Neural cell (in vitro differentiated cells): ENCODE measurements around the gene MED16. TPM values are rescaled to one million over a fixed set of nuclear protein-coding genes. Genes with fewer than 3 reads are reported as not detected.

Experiments
- H2AFZ ChIP-seq: fragments of 200-600, 300-800 bp; sonication (generic), shearing (Covaris generic); 2 replicates; pipeline ENCODE4 v1.6.0; 2014; ENCODE audit warnings: low read depth, mild to moderate bottlenecking, antibody characterized with exemption, low read length, moderate library complexity
- H3F3A ChIP-seq: fragments of 200-600 bp; shearing (Covaris generic); 2 replicates; pipeline ENCODE4 v1.6.1; 2016; ENCODE audit warnings: mild to moderate bottlenecking, moderate library complexity, mixed read lengths, antibody characterized with exemption, low read length; ENCODE audit not compliant: insufficient read depth, poor library complexity, severe bottlenecking
- H3K27ac ChIP-seq: fragments of 200-600, 300-800 bp; sonication (generic), shearing (Covaris generic); 2 replicates; pipeline ENCODE4 v1.5.1; 2014; ENCODE audit warnings: mild to moderate bottlenecking, low read length, moderate library complexity
- H3K27me3 ChIP-seq: fragments of 300-800, 200-600 bp; sonication (generic), shearing (Covaris generic); 2 replicates; pipeline ENCODE4 v1.6.0; 2014; ENCODE audit warnings: mild to moderate bottlenecking, low read depth, low read length, moderate library complexity; ENCODE audit not compliant: insufficient read depth
- H3K36me3 ChIP-seq: fragments of 300-800, 200-600 bp; sonication (generic), shearing (Covaris generic); 2 replicates; pipeline ENCODE4 v1.5.1; 2014; ENCODE audit warnings: mild to moderate bottlenecking, antibody characterized with exemption, low read length, moderate library complexity; ENCODE audit not compliant: insufficient read depth
- H3K4me2 ChIP-seq: fragments of 300-800, 200-600 bp; sonication (generic), shearing (Covaris generic); 2 replicates; pipeline ENCODE4 v1.6.0; 2014; ENCODE audit warnings: mild to moderate bottlenecking, low read length
- H3K4me3 ChIP-seq: fragments of 300-800, 200-600 bp; sonication (generic), shearing (Covaris generic); 2 replicates; pipeline ENCODE4 v1.5.1; 2014; ENCODE audit warnings: mild to moderate bottlenecking, low read length, moderate library complexity
- H3K79me2 ChIP-seq: fragments of 200-600 bp; shearing (Covaris generic); replicated peaks from 2 replicates; pipeline ENCODE4 v1.6.0; 2014; ENCODE audit warnings: mild to moderate bottlenecking, low read length, moderate library complexity; ENCODE audit not compliant: insufficient read depth
- H3K9ac ChIP-seq: fragments of 300-800, 200-600 bp; sonication (generic), shearing (Covaris generic); 2 replicates; pipeline ENCODE4 v1.6.1; 2016; ENCODE audit warnings: mild to moderate bottlenecking, low read length, mixed read lengths
- H3K9me2 ChIP-seq: fragments of 200-600 bp; shearing (Covaris generic); 2 replicates; pipeline ENCODE4 v1.6.1; 2016; ENCODE audit warnings: mild to moderate bottlenecking, low read length, mixed read lengths; ENCODE audit not compliant: insufficient read depth
- H3K9me3 ChIP-seq: fragments of 200-600, 300-800 bp; sonication (generic), shearing (Covaris generic); 2 replicates; pipeline ENCODE4 v1.6.1; 2016; ENCODE audit warnings: mild to moderate bottlenecking, mixed run types, low read length, moderate library complexity, mixed read lengths
- H4K20me1 ChIP-seq: fragments of 200-600 bp; shearing (Covaris generic); 2 replicates; pipeline ENCODE4 v1.6.1; 2016; ENCODE audit warnings: mild to moderate bottlenecking, mixed run types; ENCODE audit not compliant: insufficient read depth
- CTCF ChIP-seq: fragments of 450-650 bp; IDR thresholded peaks from 2 replicates; pipeline ENCODE4 v1.5.1; 2014; ENCODE audit warnings: antibody characterized with exemption, mild to moderate bottlenecking, moderate library complexity; ENCODE audit not compliant: poor library complexity, severe bottlenecking
- EP300 ChIP-seq: fragments of 450-650 bp; conservative IDR thresholded peaks from 2 replicates; pipeline ENCODE4 v1.6.1; 2014; ENCODE audit warnings: antibody characterized with exemption, mild to moderate bottlenecking, moderate library complexity; ENCODE audit not compliant: poor library complexity, severe bottlenecking
- EZH2 ChIP-seq: fragments of 200-600, 300-800 bp; shearing (Covaris generic), sonication (generic); IDR thresholded peaks from 2 replicates; pipeline ENCODE4 v1.6.1; 2014; ENCODE audit warnings: antibody characterized with exemption, low read length, borderline replicate concordance, mild to moderate bottlenecking; ENCODE audit not compliant: insufficient read depth, poor library complexity, severe bottlenecking
- MXI1 ChIP-seq: fragments of 450-650 bp; conservative IDR thresholded peaks from 2 replicates; pipeline ENCODE4 v1.6.1; 2014; ENCODE audit warnings: antibody characterized with exemption, mild to moderate bottlenecking; ENCODE audit not compliant: poor library complexity, severe bottlenecking
- POLR2AphosphoS5 ChIP-seq: IDR thresholded peaks from 2 replicates; pipeline ENCODE4 v1.6.1; 2012
- RAD21 ChIP-seq: fragments of 450-650 bp; conservative IDR thresholded peaks from 2 replicates; pipeline ENCODE4 v1.6.1; 2014; ENCODE audit warnings: antibody characterized with exemption, mild to moderate bottlenecking, moderate library complexity
- REST ChIP-seq: IDR thresholded peaks from 2 replicates; pipeline ENCODE4 v1.6.1; 2012; ENCODE audit warnings: borderline replicate concordance
- SMC3 ChIP-seq: fragments of 450-650 bp; conservative IDR thresholded peaks from 2 replicates; pipeline ENCODE4 v1.6.1; 2014; ENCODE audit warnings: antibody characterized with exemption, mild to moderate bottlenecking, moderate library complexity; ENCODE audit not compliant: poor library complexity
- TAF1 ChIP-seq: IDR thresholded peaks from 2 replicates; pipeline ENCODE4 v1.6.1; 2012; ENCODE audit warnings: low read depth
- polyA plus RNA-seq: library from polyadenylated mRNA; depleted of rRNA; stranded (reverse); fragments of >200 nt; gene quantifications from 2 replicates; pipeline ENCODE4 v1.2.3, GENCODE V29; 2014

The MED16 gene
- polyA plus RNA-seq, 1 donor from 2014 or later = 13.3 TPM

- no peaks in the 10 kb centered on the region for H3F3A ChIP-seq
- no peak overlapping the region for H2AFZ ChIP-seq
- H3K9ac ChIP-seq = no peak overlapping the region
- H3K4me3 ChIP-seq = no peak overlapping the region
- H4K20me1 ChIP-seq = no peaks in the 10 kb centered on the region
- H3K27me3 ChIP-seq = no peaks in the 10 kb centered on the region
- no peak overlapping the region for H3K4me2 ChIP-seq
- no peaks in the 10 kb centered on the region for H3K9me2 ChIP-seq
- H3K27ac ChIP-seq = no peak overlapping the region
- H3K79me2 ChIP-seq = peaks cover 8% of the 10 kb centered on the region
- no peaks in the 10 kb centered on the region for H3K36me3 ChIP-seq
- H3K9me3 ChIP-seq = no peaks in the 10 kb centered on the region
- TF ChIP-seq REST (no peak), TAF1 (no peak), SMC3 (no peak), POLR2AphosphoS5 (no peak), MXI1 (no peak), EZH2 (no peak), CTCF (no peak), RAD21 (no peak), EP300 (no peak)
Measured at GRCh38 chr19:907183-907853, 14.3 kb upstream of the MED16 start.

- TF ChIP-seq RAD21 (no peak), POLR2AphosphoS5 (no peak), EP300 (no peak), SMC3 (no peak), CTCF (no peak), EZH2 (no peak), TAF1 (no peak), MXI1 (no peak), REST (no peak)
- H3K27ac ChIP-seq = no peak overlapping the region
- H3K79me2 ChIP-seq = peaks cover 8% of the 10 kb centered on the region
- H3K9me3 ChIP-seq = no peaks in the 10 kb centered on the region
- H3K9ac ChIP-seq = no peak overlapping the region
- H3K4me2 ChIP-seq = no peak overlapping the region
- no peaks in the 10 kb centered on the region for H3K36me3 ChIP-seq
- H3K27me3 ChIP-seq = no peaks in the 10 kb centered on the region
- no peaks in the 10 kb centered on the region for H3K9me2 ChIP-seq
- no peak overlapping the region for H3K4me3 ChIP-seq
- no peak overlapping the region for H2AFZ ChIP-seq
- no peaks in the 10 kb centered on the region for H3F3A ChIP-seq
- H4K20me1 ChIP-seq = no peaks in the 10 kb centered on the region
Measured at GRCh38 chr19:906480-906879, 13.5 kb upstream of the MED16 start.
